DLD1 (cell line): Measurements from ENCODE around the gene CCSER2.
"Not testable (repeated sequence)": the region's sequence is repeated elsewhere in the genome, so short reads cannot be mapped to it uniquely, and the experiment has no call there.

ENCODE experiments used
- in situ Hi-C: cut with HindIII; loops from 2 replicates; pipeline ENCODE4 v1.10.0; 2017; ENCODE audit warnings: low sequenced_read_pairs

The CCSER2 gene

GRCh38 chr10:84347575-84348002 is 19.2 kb downstream of the CCSER2 start:
- in situ Hi-C loops = not testable (repeated sequence)

- in situ Hi-C loops = no loop called here
Observed at GRCh38 chr10:84348447-84348846, 20.1 kb downstream of the CCSER2 start.

GRCh38 chr10:84348860-84349259 is 20.5 kb downstream of the CCSER2 start:
- in situ Hi-C loops = no loop called here

- in situ Hi-C loops = no loop called here
Observed at GRCh38 chr10:84352251-84352842, 24.0 kb downstream of the CCSER2 start.

DNA sequence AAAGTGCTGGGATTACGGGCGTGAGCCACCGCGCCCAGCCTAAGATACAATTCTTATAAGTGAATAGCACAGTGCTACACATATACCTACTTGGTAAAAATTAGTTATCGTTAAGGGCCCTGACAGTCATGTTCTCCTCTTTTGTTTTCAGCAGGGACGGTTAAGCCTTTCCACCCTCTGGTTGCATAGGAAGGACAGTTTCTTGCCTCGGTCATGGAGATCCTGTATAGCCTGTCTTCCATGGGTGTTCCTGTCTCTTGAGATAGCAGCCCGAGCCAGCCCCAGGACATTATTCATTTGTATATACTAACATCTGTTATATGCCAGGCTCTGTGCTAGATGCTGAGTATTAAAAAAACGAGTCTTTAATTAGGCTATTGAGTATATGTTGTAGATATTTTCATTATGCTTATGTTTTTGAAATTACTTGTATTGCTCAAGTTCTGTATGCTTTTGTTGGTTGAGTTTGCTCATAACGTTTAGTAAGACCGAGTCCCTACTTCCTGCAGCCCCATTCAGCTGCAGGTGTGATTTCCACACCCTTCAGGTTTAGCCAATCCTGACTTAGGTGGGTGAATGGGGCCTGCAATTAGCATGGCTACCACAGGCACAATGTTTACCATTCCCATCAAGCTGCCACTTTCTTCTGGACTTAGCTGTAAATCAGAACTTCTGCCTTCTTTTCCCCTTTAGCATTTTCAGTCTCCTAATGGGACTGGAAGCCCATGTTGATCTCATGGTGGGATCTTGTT is 24.8 kb downstream of the CCSER2 start:
- in situ Hi-C loops = no loop called here

- in situ Hi-C loops = no loop called here
Observed at GRCh38 chr10:84354623-84355022, 26.2 kb downstream of the CCSER2 start.

DNA sequence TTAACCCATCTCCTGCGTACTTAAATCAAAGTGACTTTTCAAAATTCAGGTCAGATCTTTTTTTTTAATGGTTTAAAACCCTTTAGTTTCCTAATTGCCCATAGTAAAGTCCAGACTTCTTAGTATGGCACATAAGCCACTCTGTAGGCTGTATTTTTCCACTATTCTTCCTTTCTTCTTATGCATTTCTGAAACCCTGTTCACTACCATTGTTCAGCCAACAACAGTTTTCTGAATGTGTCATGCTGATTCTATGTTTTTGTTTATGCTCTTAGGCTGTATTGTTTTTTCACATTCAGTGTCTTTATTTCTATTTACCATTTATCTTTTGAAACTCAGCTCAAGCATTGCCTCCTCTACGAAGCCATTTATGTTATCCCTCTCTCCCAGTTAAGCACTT is 26.7 kb downstream of the CCSER2 start:
- in situ Hi-C loops = no loop called here

- in situ Hi-C loops = no loop called here
Observed at GRCh38 chr10:84356928-84357327, 28.5 kb downstream of the CCSER2 start.

DNA sequence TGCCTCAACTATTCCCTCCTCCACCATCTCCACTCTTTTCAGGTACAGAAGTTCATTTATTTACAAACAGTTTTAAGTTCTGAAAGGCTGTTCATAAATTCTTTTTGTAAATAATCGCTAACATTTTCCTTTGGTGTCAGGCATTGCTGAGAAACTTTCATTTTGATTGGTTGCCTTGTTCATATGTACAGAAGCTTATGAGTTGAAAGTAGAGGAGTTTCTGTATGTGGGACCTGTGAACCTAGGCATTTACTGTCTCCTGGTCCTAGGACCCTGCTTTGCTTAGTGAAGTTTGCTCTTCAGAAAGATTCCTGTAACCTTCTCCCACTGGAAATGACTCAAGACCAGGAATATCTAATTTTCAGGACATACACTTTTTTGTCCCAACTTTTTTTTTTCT is 30.4 kb downstream of the CCSER2 start:
- in situ Hi-C loops = no loop called here

DNA sequence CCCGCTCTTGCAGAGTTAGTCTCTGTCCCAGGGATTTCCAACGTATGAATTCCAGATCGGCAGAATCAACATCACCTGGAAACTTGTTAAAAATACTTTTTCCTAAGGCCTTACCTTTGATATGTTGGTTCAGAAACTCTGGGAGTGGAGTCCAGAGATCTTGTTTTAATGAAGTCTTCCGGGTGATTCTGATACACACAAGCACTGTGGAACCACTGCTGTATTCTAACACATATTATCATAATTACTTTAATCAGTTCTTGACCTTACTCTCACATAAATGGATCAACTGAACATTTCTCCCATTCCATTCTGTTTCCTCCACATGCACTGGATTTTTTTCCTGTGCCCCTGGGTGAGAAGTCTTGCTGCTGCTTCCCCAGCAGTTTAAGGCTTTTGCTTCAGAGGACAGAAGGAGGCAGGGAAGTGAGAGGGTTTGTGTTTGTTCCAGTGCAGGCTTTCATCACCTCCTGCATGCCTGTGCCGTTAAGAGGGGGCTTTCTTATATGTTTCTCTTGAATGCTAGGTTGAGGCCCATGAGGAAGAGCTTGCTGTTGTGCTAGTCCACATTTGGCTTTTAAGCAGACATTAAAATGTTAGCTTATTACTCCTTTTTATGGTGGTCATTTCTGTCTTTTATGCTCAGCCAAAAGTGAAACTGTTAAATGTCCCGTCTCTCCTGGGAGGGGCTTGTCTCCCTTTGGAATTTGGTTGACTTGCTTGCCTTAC is 32.4 kb downstream of the CCSER2 start:
- in situ Hi-C loops = no loop called here

DNA sequence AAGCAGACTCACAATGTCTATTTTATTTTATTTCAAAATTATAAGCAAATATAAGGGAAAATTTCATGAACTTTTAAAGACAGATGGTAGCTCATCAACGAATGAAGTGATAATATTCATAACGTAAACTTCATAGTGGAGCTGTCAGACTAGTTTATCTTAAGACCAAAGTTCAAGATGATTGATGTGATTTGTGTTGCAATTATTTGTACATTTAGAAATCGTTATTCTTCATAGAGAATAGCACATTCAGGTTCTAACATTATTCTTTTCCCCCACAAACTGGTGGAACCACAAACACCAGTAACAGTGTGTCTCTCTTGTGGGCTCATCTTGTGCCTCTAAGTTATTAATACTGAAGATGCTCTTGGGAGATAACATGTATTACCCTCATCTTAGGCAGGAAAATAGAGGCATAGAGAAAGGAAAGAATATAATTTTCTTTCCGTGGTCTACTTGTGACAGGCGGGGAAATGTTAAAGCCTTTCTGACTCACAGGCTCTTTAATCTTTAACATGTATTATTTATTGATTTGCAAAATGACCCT is 37.0 kb downstream of the CCSER2 start:
- in situ Hi-C loops = no loop called here

DNA sequence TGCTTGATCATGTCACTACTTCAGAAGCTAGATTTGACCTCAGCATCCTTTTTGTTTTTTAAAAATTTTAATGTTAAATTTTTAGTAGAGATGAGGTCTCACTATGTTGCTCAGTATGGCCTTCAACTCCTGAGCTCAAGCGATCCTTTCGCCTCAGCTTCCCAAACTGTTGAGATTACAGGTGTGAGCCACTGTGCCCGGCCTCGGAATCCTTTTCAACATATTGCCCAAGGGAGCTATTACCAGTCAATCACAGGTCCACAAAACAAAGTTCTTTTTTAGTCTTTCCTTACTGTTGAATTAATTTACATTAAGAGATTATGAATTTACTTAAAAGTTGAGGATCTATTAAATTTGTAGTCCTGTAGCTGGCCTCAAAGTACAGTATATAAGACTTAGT is 37.7 kb downstream of the CCSER2 start:
- in situ Hi-C loops = no loop called here

GRCh38 chr10:84367256-84367655 is 38.9 kb downstream of the CCSER2 start:
- in situ Hi-C loops = no loop called here

DNA sequence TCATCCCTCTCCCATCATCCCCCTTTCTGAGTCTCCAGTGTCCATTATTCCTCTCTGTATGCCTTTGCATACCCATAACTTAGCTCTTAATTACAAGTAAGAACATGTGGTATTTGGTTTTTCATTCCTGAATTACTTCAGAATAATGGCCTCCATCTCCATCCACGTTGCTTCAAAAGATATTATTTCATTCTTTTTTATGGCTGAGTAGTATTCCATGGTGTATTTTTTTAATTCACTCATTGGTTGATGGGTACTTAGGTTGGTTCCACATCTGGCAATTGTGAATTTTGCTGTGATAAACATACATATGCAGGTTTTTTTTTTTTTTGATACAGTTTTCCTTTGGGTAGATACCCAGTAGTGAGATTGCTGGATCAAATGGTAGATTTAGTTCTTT is 40.4 kb downstream of the CCSER2 start:
- in situ Hi-C loops = no loop called here

DNA sequence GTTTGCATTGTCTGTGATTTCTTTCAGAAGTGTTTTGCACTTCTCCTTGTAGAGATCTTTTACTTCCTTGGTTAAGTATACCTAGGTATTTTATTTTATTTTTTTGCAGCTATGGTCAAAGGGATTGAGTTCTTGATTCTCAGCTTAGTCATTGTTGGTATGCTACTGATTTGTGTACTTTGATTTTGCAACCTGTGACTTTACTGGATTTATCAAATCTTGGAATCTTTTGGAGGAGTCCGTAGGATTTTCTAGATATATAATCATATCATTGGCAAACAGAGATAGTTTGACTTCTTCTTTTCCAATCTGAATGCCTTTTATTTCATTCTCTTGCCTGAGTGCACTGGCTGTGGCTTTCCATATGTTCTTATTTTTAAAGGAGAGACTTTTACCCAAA is 41.9 kb downstream of the CCSER2 start:
- in situ Hi-C loops = no loop called here

GRCh38 chr10:84371944-84372343 is 43.6 kb downstream of the CCSER2 start:
- in situ Hi-C loops = no loop called here

DNA sequence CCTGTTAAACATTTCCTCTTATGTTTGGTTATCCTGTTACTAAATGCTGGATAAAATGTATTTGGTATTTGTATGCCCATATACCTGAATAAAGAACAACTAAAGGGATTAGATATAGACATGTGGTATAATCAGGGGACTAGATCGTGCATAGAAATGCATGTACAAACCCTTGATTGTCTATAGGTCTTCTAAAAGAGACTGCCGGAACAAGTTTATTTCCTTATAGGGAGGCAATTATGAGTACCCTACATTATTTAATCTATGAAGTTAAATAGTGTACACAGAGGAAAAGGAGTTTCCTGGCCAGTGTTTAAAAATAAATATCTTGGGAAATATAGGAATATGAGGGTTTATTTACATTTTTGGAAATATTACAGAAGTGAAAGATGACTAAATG is 44.6 kb downstream of the CCSER2 start:
- in situ Hi-C loops = no loop called here

DNA sequence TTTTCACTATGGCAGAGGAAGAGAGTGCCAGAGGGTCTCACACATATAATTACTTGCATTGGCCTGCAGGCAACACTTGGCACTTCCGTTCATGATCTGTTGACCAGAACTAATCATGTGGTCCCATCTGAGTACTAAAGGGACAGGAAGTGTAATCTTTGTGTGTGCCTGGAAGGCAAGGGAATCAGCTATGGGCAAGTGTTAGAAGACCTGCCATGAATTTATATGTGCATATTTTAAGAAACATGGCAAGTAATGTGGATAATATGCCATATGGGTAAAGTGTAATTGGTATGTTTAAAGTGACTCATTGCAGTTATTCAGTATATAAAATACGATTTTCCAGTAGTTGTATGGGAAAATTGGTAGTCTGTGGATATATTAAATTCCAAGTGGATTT is 46.1 kb downstream of the CCSER2 start:
- in situ Hi-C loops = no loop called here

- in situ Hi-C loops = no loop called here
Observed at GRCh38 chr10:84375011-84375410, 46.6 kb downstream of the CCSER2 start.

- in situ Hi-C loops = no loop called here
Observed at GRCh38 chr10:84375881-84376280, 47.5 kb downstream of the CCSER2 start.

DNA sequence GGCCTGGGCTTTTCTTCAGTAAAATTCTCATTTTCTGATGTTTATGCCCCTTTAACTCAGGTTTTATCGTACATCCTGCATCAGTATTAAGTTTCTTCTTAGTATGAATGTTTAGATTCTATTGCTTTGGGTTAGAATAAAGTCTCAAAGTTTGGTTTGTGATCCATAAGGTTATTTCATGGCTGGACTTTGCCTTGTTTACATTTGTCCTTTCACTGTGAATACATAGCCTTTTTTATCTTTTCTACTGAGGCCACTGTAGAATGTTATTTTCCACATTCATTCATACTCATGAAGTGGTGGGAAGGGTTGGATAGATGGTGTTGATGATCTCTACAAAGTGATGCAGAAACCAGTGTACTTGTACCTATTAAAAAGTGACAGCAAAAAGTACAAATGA is 59.8 kb downstream of the CCSER2 start:
- in situ Hi-C loops = no loop called here

GRCh38 chr10:84390364-84390763 is 62.0 kb downstream of the CCSER2 start:
- in situ Hi-C loops = no loop called here
